ENCODE results near the gene CORO2A. TPM values are rescaled to one million over a fixed set of nuclear protein-coding genes. Genes with fewer than 3 reads are reported as not detected.

Gene CORO2A
- total and polyA plus RNA-seq, 2 of the 13 experiments (the other 11 are each of a cell fraction or from before 2014, with no cell fraction given), result 14.4 to 15.3 TPM

GRCh38 chr9:98219794-98220370 lies 27.4 kb upstream of the CORO2A start:
- Histone ChIP-seq H3K27me3 (ENCODE audit: control insufficient read depth in 1 of 2, insufficient read depth in 2 of 2, low read length in 2 of 2) (no peaks in the 10 kb centered on the region), H3K9ac (ENCODE audit: insufficient read depth, low read depth, low read length) (no peak overlapping the region), H2AFZ (ENCODE audit: low read length) (no peak overlapping the region), H4K20me1 (ENCODE audit: insufficient read depth, low read length) (no peaks in the 10 kb centered on the region), H3K27ac (ENCODE audit: extremely low read length, insufficient read depth, low read length) (no peak overlapping the region), H3K4me3 (replicated peaks in 1 of 3; ENCODE audit: insufficient read depth in 1 of 3, low read depth in 2 of 3, low read length in 3 of 3) (no peak overlapping the region), H3K9me3 (ENCODE audit: low read length) (no peaks in the 10 kb centered on the region), H3K36me3 (replicated peaks in 1 of 2; ENCODE audit: control insufficient read depth in 1 of 2, insufficient read depth in 2 of 2, low read length in 2 of 2) (no peaks in the 10 kb centered on the region; a peak in 1 of 5 replicates), H3K4me1 (ENCODE audit: insufficient read depth, low read length) (peaks cover 36% of the 10 kb centered on the region), H3K4me2 (ENCODE audit: low read depth, low read length) (no peak overlapping the region), H3K79me2 (ENCODE audit: insufficient read depth, low read length) (no peaks in the 10 kb centered on the region)
- intact Hi-C loops (cut with micrococcal nuclease; ENCODE audit: unreplicated experiment) (no loop called here), in situ Hi-C loops (cut with HindIII; ENCODE audit: extremely low pct_ligation_motif_present, low pct_unique_long_range_greater_than_20kb) (no loop called here)
- TF ChIP-seq NR2F6 (IDR thresholded peaks at IDR 0.05) (no peak), NR2F6 (CRISPR knock-in tag; IDR thresholded peaks at IDR 0.05) (no peak), TRIM22 (IDR thresholded peaks at IDR 0.05) (no peak), IKZF4 (CRISPR knock-in tag; IDR thresholded peaks at IDR 0.05; ENCODE audit: borderline replicate concordance, low read depth, not compliant biosample characterization) (no peak), ZNF414 (CRISPR knock-in tag; IDR thresholded peaks at IDR 0.05) (no peak), TRIM24 (CRISPR knock-in tag; IDR thresholded peaks at IDR 0.05) (no peak), ATF7 (IDR thresholded peaks at IDR 0.05) (peak; percentile 26; the same call in 1 of the 2 replicates), ATF7 (CRISPR knock-in tag; IDR thresholded peaks at IDR 0.05) (no peak), EED (CRISPR knock-in tag; IDR thresholded peaks at IDR 0.05) (no peak), ZNF703 (CRISPR knock-in tag; IDR thresholded peaks at IDR 0.05; ENCODE audit: borderline replicate concordance) (no peak)
- ChIA-PET POLR2A (interaction anchor here (1.0 kb wide), 1 partner anchor 36 kb away, joined by 3 read pairs; no protein-coding TSS in a partner anchor), CTCF (ENCODE audit: low intra/inter-chr PET ratio, low total read pairs) (no interaction called here)
- WGBS (ENCODE audit: low lambda C conversion rate), result 88% methylated on average over 6 of the region's 11 CpGs
- no peak for DNase-seq (ENCODE audit: low spot score)
- no peak for ATAC-seq
- no TSS peak for BruUV-seq (replicated peaks)
- FAIRE-seq, result no peak

All from HepG2 (cell line).